Fibroblast of lung (primary cell): ENCODE measurements around the gene PHACTR2. TPM values are rescaled to one million over a fixed set of nuclear protein-coding genes. Genes with fewer than 3 reads are reported as not detected.

ENCODE experiments used
- DNase-seq, 2 donors: peaks; one replicate each; pipeline versions ENCODE4 v3.0.0 to v3.0.0-alpha.2; 2010; ENCODE audit warnings: low read depth in 2 of 2
- H2AFZ ChIP-seq: 2 replicates; pipeline ENCODE4 v1.5.1; 2012; ENCODE audit warnings: low read length, control low read depth, inconsistent platforms
- H3K27ac ChIP-seq: 2 replicates; pipeline ENCODE4 v1.5.1; 2011; ENCODE audit warnings: low read length, control low read depth; ENCODE audit not compliant: insufficient read depth
- H3K27me3 ChIP-seq: 2 replicates; pipeline ENCODE4 v1.5.1; 2011; ENCODE audit warnings: mild to moderate bottlenecking, low read length; ENCODE audit not compliant: control insufficient read depth, insufficient read depth
- H3K36me3 ChIP-seq: 2 replicates; pipeline ENCODE4 v1.5.1; 2011; ENCODE audit warnings: low read length; ENCODE audit not compliant: control insufficient read depth, insufficient read depth
- H3K4me1 ChIP-seq: 2 replicates; pipeline ENCODE4 v1.5.1; 2011; ENCODE audit warnings: low read length; ENCODE audit not compliant: control insufficient read depth, insufficient read depth; ENCODE audit errors: extremely low read depth
- H3K4me2 ChIP-seq: 2 replicates; pipeline ENCODE4 v1.5.1; 2011; ENCODE audit warnings: low read length, control low read depth; ENCODE audit not compliant: insufficient read depth; ENCODE audit errors: extremely low read depth
- H3K4me3 ChIP-seq, 4 experiments: fragments of 200-600 bp in 1 of 4; sonication (generic) in 1 of 4; replicated peaks in 1 of 4; 2 replicates each; pipeline ENCODE4 v1.5.1; 2011 to 2016; ENCODE audit warnings: low read length in 4 of 4, low read depth in 3 of 4, mild to moderate bottlenecking in 3 of 4, control low read depth in 2 of 4, inconsistent platforms in 1 of 4, mixed read lengths in 1 of 4; ENCODE audit not compliant: insufficient read depth in 1 of 4; ENCODE audit errors: control extremely low read depth in 1 of 4
- H3K79me2 ChIP-seq: 2 replicates; pipeline ENCODE4 v1.5.1; 2012; ENCODE audit warnings: mild to moderate bottlenecking, low read length, inconsistent platforms; ENCODE audit not compliant: control insufficient read depth, insufficient read depth
- H3K9ac ChIP-seq: 2 replicates; pipeline ENCODE4 v1.5.1; 2011; ENCODE audit warnings: mild to moderate bottlenecking, low read length, control low read depth; ENCODE audit not compliant: insufficient read depth
- H3K9me3 ChIP-seq: 2 replicates; pipeline ENCODE4 v1.5.1; 2012; ENCODE audit warnings: low read depth, low read length; ENCODE audit not compliant: control insufficient read depth, insufficient read depth
- H4K20me1 ChIP-seq: 2 replicates; pipeline ENCODE4 v1.5.1; 2011; ENCODE audit warnings: low read length; ENCODE audit not compliant: control insufficient read depth, insufficient read depth; ENCODE audit errors: extremely low read depth
- EZH2 ChIP-seq: IDR thresholded peaks from 2 replicates; pipeline ENCODE4 v1.5.1; 2012; ENCODE audit warnings: low read length, control low read depth, mild to moderate bottlenecking; ENCODE audit errors: missing control alignments
- polyA plus RNA-seq, 2 donors: library from polyadenylated mRNA; depleted of rRNA in 1 of 2; stranded (reverse) in 1 of 2; unstranded in 1 of 2; fragments of >200 nt; gene quantifications; 2 replicates each; pipeline ENCODE4 v1.2.1, GENCODE V29; 2011 to 2012; ENCODE audit warnings: missing spikeins in 1 of 2
- total RNA-seq: library from RNA; depleted of rRNA; stranded (reverse); fragments of >200 nt; gene quantifications from 2 replicates; pipeline ENCODE4 v1.2.1, GENCODE V29; 2014
- TF ChIP-seq, protein P1 (sequence below), 2 donors: IDR thresholded peaks in 1 of 2; conservative IDR thresholded peaks in 1 of 2; 1 replicate in 1 of 2; 2 replicates in 1 of 2; pipeline ENCODE4 v1.5.1; 2011 to 2012; ENCODE audit warnings: low read length in 2 of 2, control low read depth in 1 of 2, inconsistent platforms in 1 of 2, low read depth in 1 of 2, mild to moderate bottlenecking in 1 of 2

The PHACTR2 gene
- total and polyA plus RNA-seq, 2 donors (not counting 1 experiment from before 2014, with no cell fraction given), result 40.1 to 55.0 TPM

DNA sequence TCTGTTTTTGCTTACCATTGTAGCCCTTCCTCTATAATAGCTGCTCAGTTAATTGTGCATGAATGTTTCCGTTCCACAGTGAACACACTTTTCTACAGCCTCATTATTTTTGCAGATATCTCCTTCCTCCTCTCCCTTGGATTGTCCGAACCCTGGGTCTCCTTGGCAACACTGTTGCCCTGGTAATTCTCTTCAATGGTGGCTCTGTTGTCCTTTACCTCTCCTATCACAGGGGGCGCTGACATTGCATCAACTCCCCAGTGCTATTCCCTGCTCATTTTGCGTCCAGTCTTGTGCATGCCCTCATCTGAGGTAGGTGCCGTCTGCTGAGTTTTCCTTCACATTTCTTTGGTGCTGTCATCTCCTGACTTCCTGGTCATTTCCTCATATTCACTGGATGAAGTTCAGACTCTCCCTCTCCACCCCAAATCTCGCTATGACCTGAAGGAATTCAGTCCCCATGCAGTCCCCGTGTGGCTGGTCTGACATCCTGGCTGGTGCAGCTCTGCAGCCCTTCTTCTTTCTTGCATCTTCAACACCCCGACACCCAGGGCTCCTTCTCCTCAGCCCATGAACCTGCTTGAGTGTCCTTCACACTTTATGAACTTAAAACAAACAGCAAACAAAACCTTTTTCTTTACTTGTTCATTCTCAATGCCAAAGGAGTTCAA lies 21.1 kb downstream of the PHACTR2 start:
- no peak for DNase-seq
- no peak overlapping the region for H3K4me2 ChIP-seq
- no peaks in the 10 kb centered on the region for H3K36me3 ChIP-seq
- peaks cover 10% of the 10 kb centered on the region for H3K4me1 ChIP-seq
- H3K4me3 ChIP-seq, result no peak overlapping the region
- no peaks in the 10 kb centered on the region for H3K9me3 ChIP-seq
- no peak overlapping the region for H2AFZ ChIP-seq
- H3K79me2 ChIP-seq, result peaks cover 5% of the 10 kb centered on the region
- no peaks in the 10 kb centered on the region for H3K27me3 ChIP-seq
- TF ChIP-seq, protein P1, sequence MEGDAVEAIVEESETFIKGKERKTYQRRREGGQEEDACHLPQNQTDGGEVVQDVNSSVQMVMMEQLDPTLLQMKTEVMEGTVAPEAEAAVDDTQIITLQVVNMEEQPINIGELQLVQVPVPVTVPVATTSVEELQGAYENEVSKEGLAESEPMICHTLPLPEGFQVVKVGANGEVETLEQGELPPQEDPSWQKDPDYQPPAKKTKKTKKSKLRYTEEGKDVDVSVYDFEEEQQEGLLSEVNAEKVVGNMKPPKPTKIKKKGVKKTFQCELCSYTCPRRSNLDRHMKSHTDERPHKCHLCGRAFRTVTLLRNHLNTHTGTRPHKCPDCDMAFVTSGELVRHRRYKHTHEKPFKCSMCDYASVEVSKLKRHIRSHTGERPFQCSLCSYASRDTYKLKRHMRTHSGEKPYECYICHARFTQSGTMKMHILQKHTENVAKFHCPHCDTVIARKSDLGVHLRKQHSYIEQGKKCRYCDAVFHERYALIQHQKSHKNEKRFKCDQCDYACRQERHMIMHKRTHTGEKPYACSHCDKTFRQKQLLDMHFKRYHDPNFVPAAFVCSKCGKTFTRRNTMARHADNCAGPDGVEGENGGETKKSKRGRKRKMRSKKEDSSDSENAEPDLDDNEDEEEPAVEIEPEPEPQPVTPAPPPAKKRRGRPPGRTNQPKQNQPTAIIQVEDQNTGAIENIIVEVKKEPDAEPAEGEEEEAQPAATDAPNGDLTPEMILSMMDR (conservative IDR thresholded peaks at IDR 0.05 in 1 of 2, IDR thresholded peaks at IDR 0.05 in 1 of 2; ENCODE audit: low read depth in 1 of 2, low read length in 2 of 2), result no peak
- TF ChIP-seq EZH2, result no peak
- no peak overlapping the region for H3K9ac ChIP-seq
- H4K20me1 ChIP-seq, result no peaks in the 10 kb centered on the region
- no peak overlapping the region for H3K27ac ChIP-seq

DNA sequence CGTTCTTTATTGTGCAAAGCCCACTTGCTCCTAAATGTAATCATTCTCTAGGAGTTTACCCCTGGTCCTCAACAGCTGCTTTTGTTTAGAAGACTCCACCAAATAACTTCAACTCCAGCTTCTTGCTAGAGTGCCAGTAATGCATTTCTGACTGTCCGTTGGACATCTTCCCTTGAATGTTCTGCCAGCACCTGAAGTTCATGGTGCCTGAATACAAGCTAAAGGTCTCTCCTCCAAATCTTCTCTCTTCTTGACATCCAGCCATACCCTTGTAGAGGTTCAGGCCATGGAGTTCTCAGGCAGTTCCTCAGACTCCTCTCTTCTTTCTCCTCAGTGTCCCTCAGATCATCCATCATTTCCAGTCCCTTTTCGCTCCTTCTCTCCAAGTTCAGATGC lies 21.7 kb downstream of the PHACTR2 start:
- TF ChIP-seq, protein P1 (conservative IDR thresholded peaks at IDR 0.05 in 1 of 2, IDR thresholded peaks at IDR 0.05 in 1 of 2; ENCODE audit: low read depth in 1 of 2, low read length in 2 of 2), result no peak
- no peak for TF ChIP-seq EZH2
- H3K27ac ChIP-seq, result no peak overlapping the region
- DNase-seq, result no peak
- no peaks in the 10 kb centered on the region for H3K9me3 ChIP-seq
- H3K4me2 ChIP-seq, result no peak overlapping the region
- peaks cover 2% of the 10 kb centered on the region for H3K79me2 ChIP-seq
- H3K27me3 ChIP-seq, result no peaks in the 10 kb centered on the region
- H3K9ac ChIP-seq, result no peak overlapping the region
- no peak overlapping the region for H2AFZ ChIP-seq
- peaks cover 10% of the 10 kb centered on the region for H3K4me1 ChIP-seq
- H4K20me1 ChIP-seq, result no peaks in the 10 kb centered on the region
- H3K4me3 ChIP-seq, result no peak overlapping the region
- no peaks in the 10 kb centered on the region for H3K36me3 ChIP-seq

DNA sequence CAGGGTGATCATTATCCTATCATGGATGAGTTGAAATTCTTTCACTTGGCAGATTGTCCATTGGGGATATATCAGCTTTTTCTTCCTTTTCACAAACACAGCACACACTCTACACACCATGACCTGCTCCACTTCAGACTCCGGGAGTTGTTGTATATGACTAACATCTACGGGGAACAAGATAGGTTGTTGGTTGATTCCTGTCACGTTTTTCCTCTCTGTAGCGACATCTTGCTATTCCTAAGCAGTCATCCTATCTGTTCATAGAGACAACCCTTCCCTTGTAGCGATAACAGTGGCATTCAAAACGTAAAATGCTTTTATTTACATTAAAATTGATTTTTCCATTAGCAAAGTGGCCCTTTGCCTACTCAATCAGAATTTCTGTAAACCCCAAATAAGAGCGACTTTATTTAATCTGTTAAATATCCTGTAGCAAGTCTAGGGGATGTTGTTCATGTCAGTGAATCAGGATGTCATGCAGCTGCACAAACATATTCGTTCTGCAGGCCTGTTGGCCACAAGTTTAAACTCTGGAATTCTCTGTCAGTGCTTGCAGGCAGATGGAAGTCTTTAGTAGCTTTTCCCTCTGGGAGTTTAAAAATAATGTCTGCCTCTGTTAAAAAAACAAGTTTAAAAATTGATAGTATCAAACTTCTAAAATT lies 23.1 kb downstream of the PHACTR2 start:
- Histone ChIP-seq H2AFZ (peak overlapping the region; percentile 28), H3K4me3 (peak overlapping the region in 1 of 4 experiments; percentile 32), H3K9ac (no peak overlapping the region), H3K9me3 (no peaks in the 10 kb centered on the region), H3K27ac (peak overlapping the region; percentile 6), H3K4me2 (peak overlapping the region; percentile 73), H3K79me2 (peaks cover 2% of the 10 kb centered on the region), H3K27me3 (no peaks in the 10 kb centered on the region), H4K20me1 (no peaks in the 10 kb centered on the region), H3K36me3 (no peaks in the 10 kb centered on the region), H3K4me1 (peaks cover 10% of the 10 kb centered on the region)
- peak; percentile 65 to 86 for DNase-seq
- TF ChIP-seq EZH2, result no peak
- TF ChIP-seq, protein P1 (conservative IDR thresholded peaks at IDR 0.05 in 1 of 2, IDR thresholded peaks at IDR 0.05 in 1 of 2; ENCODE audit: low read depth in 1 of 2, low read length in 2 of 2), result no peak
